Measurements from ENCODE around the gene DIP2C.
"Not testable (repeated sequence)": the region's sequence is repeated elsewhere in the genome, so short reads cannot be mapped to it uniquely, and the experiment has no call there.

DIP2C gene

DNA sequence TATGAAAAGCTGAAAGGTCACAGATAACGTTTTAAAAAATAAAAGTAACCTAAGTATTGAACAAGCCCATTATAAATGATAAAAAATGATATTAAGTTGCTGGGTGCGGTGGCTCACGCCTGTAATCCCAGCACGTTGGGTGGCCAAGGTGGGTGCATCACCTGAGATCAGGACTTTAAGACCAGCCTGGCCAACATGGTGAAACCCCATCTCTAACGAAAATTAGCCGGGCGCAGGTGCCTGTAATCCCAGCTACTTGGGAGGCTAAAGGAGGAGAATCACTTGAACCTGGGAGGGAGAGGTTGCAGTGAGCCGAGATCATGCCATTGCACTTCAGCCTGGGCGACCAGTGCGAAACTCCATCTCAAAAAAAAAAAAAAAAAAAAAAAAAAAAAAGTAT lies 93.3 kb downstream of the DIP2C start:
- DNase-seq (ENCODE audit: low spot score), result not testable (repeated sequence)

DNA sequence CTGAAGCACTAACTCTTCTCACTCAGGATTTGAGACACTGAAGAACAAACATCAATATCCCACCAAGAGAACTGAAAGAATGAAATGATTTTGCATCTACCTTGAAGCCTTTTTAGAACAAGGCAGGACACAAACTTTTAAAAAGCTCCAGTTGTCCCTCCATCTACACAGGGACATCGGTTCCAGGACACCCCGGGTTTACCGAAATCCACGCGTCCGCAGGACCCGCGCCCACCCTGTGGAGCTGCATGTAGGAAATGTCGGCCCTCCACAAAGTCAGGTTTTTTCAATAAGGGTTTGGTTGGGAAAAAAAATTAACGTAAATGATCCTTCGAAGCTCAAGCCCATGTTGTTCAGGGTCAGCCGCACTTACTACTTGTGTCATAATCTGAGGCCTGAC lies 94.0 kb downstream of the DIP2C start:
- no peak for DNase-seq (ENCODE audit: low spot score)

DNA sequence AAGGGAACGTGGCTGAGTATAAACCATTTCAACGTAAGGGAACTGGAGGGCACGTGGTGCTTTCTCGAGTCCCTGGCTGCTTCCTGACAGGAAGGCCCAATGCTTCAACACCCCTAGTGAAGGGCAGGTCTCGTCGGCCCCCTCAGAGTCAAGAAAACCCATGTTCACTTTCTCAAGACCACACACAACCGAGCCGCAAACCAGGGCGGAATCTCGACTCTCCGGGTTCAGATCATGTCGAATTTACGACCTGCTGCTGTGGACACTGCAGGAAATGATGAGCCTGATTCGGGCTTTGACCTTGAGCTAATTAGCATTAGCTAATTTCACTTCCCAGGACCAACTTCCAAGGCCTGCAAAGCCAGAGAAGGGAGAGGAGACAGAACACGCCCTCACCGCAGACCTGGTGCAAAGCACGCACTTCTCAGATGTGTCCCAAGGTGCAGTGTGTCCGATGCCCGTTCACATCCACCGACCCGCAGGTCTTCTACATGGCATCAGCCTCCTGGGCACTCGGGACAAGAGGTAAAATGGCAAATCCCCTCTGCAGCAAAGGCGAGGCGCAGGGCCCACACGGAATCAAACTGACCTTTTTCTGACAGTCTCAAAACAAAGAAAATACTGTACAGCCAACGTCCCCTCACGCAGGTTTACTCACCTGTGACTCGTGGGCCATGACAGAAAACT lies 94.7 kb downstream of the DIP2C start:
- no peak for DNase-seq (ENCODE audit: low spot score)

DNA sequence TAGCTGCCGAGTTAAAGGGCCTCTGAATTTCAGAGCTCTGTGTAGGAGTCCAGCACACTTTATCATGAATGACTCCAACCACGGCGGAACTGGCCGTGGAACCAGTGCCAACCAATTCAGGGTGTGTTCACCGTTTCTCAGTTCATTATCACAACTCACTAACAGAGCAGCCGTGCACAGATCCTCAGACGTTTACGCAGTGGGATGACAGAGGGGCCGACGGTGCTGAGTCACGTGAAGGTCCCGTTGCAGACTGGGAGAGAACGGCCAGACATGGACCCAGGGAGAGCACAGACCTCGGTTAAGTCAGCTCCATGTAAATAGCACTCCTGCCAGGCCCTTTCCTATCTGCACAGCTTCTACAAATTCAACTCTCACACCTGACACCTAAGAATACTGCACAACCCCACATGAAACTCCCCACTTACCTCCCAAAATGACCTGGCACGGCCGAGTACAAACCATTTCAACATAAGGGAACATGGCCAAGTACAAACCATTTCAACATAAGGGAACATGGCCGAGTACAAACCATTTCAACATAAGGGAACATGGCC lies 95.5 kb downstream of the DIP2C start:
- no peak for DNase-seq (ENCODE audit: low spot score)

GRCh38 chr10:593421-593820 lies 96.0 kb downstream of the DIP2C start:
- no peak for DNase-seq (ENCODE audit: low spot score)

DNA sequence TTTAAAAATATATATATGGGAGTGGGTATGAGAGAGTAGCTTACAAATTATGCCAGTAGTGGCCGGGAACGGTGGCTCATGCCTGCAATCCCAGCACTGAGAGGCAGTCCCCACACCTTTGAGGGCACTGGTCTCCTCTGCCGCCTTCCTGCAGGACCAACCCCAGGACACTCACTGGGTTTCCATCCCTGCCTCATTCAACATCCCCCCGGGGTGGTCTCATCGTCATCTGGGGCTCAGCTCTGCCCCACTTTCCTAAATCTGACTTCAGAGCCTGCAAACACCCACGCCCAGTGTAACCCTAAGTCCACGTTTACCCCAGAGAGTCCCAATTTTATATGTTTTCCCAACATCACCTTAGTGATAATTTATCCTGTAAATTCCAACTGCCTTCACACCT lies 96.5 kb downstream of the DIP2C start:
- no peak for DNase-seq (ENCODE audit: low spot score)

- DNase-seq (ENCODE audit: low spot score), result no peak
Measured at GRCh38 chr10:591646-592045, 97.8 kb downstream of the DIP2C start.

GRCh38 chr10:590721-591120 lies 98.7 kb downstream of the DIP2C start:
- DNase-seq (ENCODE audit: low spot score), result no peak

- no peak for DNase-seq (ENCODE audit: low spot score)
Measured at GRCh38 chr10:589961-590680, 99.3 kb downstream of the DIP2C start.

- DNase-seq (ENCODE audit: low spot score), result no peak
Measured at GRCh38 chr10:588246-589165, 101.0 kb downstream of the DIP2C start.

- DNase-seq (ENCODE audit: low spot score), result no peak
Measured at GRCh38 chr10:586716-587115, 102.8 kb downstream of the DIP2C start.

- no peak for DNase-seq (ENCODE audit: low spot score)
Measured at GRCh38 chr10:586151-586550, 103.3 kb downstream of the DIP2C start.

DNA sequence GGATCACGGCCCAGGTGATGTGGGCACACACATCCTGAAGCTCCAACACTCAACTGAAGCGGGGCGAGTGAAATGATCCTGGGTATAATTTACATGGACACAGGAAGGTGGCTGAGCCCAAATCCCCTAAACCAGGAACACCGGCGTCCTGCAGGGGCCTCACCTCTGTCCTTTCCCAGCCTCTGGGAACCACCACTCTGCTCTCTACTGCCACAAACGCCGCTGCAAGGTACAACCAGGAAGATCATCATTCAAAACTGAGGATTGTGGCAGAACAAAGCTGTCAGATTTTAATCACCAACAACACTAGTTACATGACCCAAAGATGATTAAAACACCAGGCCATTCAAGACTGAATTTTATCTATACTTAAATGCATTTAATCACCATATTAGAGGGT lies 104.0 kb downstream of the DIP2C start:
- DNase-seq (ENCODE audit: low spot score), result no peak

- not testable (repeated sequence) for DNase-seq (ENCODE audit: low spot score)
Measured at GRCh38 chr10:584497-585290, 104.8 kb downstream of the DIP2C start.

GRCh38 chr10:583433-583832 lies 106.0 kb downstream of the DIP2C start:
- DNase-seq (ENCODE audit: low spot score), result no peak

- DNase-seq (ENCODE audit: low spot score), result no peak
Measured at GRCh38 chr10:581776-582330, 107.6 kb downstream of the DIP2C start.

DNA sequence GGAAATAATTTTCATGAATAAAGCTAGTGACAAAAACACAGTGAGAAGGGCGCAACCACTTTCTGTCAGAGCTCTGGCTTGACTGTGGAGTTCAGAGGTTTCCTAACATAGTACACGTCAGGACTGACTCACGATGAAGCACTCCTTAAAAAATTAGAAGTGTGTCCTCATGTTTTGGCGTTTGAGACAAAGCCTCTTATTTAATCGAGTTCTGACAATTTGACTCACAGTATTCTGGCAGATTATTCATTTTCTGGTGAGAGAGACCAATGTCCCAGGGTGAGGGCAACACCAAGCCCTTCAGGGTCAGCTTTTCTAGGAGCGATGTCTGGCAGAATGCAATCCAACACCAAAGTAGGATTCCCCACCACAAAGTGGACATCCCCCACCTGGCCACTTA lies 108.7 kb downstream of the DIP2C start:
- no peak for DNase-seq (ENCODE audit: low spot score)

DNA sequence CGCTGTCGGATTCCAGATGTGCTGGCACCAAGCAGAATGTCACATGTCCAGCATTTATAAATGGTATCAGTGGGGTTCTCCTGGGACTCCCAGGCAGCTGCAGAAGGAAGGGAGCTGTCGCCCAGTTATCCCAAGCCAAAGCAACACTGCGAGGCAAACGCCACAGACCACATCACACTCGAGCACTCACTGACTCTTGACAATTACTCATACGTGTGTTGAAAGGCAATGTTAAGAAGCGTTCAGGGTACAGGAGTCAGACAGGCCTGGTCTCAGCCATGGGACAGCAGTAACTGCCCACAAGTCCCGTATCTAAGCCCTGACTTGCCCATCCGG lies 113.4 kb downstream of the DIP2C start:
- DNase-seq (ENCODE audit: low spot score), result no peak

DNA sequence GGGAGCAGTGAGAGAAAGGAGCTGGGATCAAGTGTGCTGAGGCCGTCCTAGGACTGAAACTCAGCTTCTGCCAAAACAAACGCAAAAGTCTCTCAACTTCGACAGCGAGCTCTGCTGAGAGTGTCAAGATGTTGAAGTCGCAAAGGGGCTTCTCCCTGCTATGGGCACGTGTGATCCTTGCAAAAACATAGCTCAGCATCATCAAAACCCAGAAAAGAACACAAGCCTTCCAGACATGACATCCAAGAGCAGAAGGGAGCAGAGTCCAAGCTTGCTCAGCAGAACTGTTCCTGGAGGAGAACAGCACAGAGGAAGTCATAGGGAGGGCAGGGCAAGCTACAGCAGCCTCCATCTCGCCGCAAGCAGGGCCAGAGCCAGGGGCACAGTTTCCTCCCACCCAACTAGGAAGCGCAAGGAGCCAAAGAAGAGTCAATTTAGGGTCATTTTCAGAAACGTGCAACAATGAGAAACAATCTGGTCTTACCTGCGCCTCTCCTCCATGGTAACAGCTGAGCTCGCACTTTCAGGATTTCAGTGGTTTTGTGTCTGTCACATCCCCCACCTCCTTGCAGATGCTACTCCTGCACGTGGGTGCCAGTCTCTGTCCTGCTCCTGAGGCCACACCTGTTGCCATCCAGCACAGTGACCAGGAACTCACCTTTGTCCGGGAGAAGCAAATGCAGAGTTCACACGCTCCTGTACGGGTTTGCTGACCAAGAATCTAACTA lies 113.9 kb downstream of the DIP2C start:
- no peak for DNase-seq (ENCODE audit: low spot score)

- no peak for DNase-seq (ENCODE audit: low spot score)
Measured at GRCh38 chr10:572696-573095, 116.8 kb downstream of the DIP2C start.

All from ecto neural progenitor cell (in vitro differentiated cells).